Measurements from ENCODE around the gene AURKB. TPM values are rescaled to one million over a fixed set of nuclear protein-coding genes. Genes with fewer than 3 reads are reported as not detected.

AURKB gene
- total and polyA plus RNA-seq, 2 of the 13 experiments (the other 11 are each of a cell fraction or from before 2014, with no cell fraction given) = 29.5 to 75.3 TPM

GRCh38 chr17:8220783-8221662, 10.6 kb upstream of the AURKB start (continued):
- peak; percentile 61; the same call in 1 of the 2 replicates for TF ChIP-seq FOXJ3 (CRISPR knock-in tag; IDR thresholded peaks at IDR 0.05; ENCODE audit: borderline replicate concordance)
- TF ChIP-seq ZSCAN12 (CRISPR knock-in tag; IDR thresholded peaks at IDR 0.05) = no peak
- TF ChIP-seq CREB3 (CRISPR knock-in tag; IDR thresholded peaks at IDR 0.05) = no peak
- TF ChIP-seq U2AF2 (IDR thresholded peaks at IDR 0.05; ENCODE audit: low read depth, low read length) = no peak
- peak; percentile 47; the same call in 1 of the 2 replicates for TF ChIP-seq KLF15 (CRISPR knock-in tag; IDR thresholded peaks at IDR 0.05; ENCODE audit: borderline replicate concordance)
- peak; percentile 66; the same call in 1 of the 2 replicates for TF ChIP-seq ELF4 (CRISPR knock-in tag; IDR thresholded peaks at IDR 0.05; ENCODE audit: borderline replicate concordance)
- no peak for TF ChIP-seq MBD4 (IDR thresholded peaks at IDR 0.05; ENCODE audit: borderline replicate concordance, low read length)
- TF ChIP-seq ZNF160 (CRISPR knock-in tag; IDR thresholded peaks at IDR 0.05) = no peak; the same call in 1 of the 2 replicates
- TF ChIP-seq ZNF337 (CRISPR knock-in tag; IDR thresholded peaks at IDR 0.05; ENCODE audit: borderline replicate concordance, low read depth) = no peak
- TF ChIP-seq ISX (CRISPR knock-in tag; conservative IDR thresholded peaks at IDR 0.05) = no peak
- no peak; the same call in 1 of the 2 replicates for TF ChIP-seq ZNF225 (CRISPR knock-in tag; IDR thresholded peaks at IDR 0.05)
- TF ChIP-seq ATM (IDR thresholded peaks at IDR 0.05; ENCODE audit: borderline replicate concordance) = no peak
- TF ChIP-seq ELF3 (CRISPR knock-in tag; IDR thresholded peaks at IDR 0.05) = peak; percentile 66; the same call in 1 of the 2 replicates
- TF ChIP-seq ZBTB37 (CRISPR knock-in tag; IDR thresholded peaks at IDR 0.05) = no peak
- TF ChIP-seq ZNF781 (CRISPR knock-in tag; IDR thresholded peaks at IDR 0.05; ENCODE audit: borderline replicate concordance, not compliant biosample characterization) = no peak
- TF ChIP-seq ZBTB1 (CRISPR knock-in tag; IDR thresholded peaks at IDR 0.05; ENCODE audit: borderline replicate concordance) = no peak
- no peak for TF ChIP-seq USF2 (IDR thresholded peaks at IDR 0.05; ENCODE audit: low read depth, low read length)
- no peak for TF ChIP-seq USF2 (CRISPR knock-in tag; IDR thresholded peaks at IDR 0.05; ENCODE audit: borderline replicate concordance)
- no peak for TF ChIP-seq SP1 (IDR thresholded peaks at IDR 0.05)
- TF ChIP-seq SP1 (CRISPR knock-in tag; IDR thresholded peaks at IDR 0.05) = peak; percentile 67
- TF ChIP-seq ZNF589 (CRISPR knock-in tag; conservative IDR thresholded peaks at IDR 0.05) = no peak
- TF ChIP-seq KAT7 (CRISPR knock-in tag; IDR thresholded peaks at IDR 0.05; ENCODE audit: borderline replicate concordance) = no peak
- no peak for TF ChIP-seq ZNF432 (CRISPR knock-in tag; IDR thresholded peaks at IDR 0.05; ENCODE audit: borderline replicate concordance)
- 0 out of 2 replicates have a peak, but pooled peaks have one; percentile 36 for TF ChIP-seq ZSCAN21 (CRISPR knock-in tag; IDR thresholded peaks at IDR 0.05; ENCODE audit: borderline replicate concordance)
- no peak for TF ChIP-seq ZNF382 (CRISPR knock-in tag; IDR thresholded peaks at IDR 0.05; ENCODE audit: borderline replicate concordance)

Data from HepG2 (cell line).